Neuron (in vitro differentiated cells): ENCODE data around the gene AGAP1.

Experiments
- H2AFZ ChIP-seq: one replicate; pipeline ENCODE4 v1.6.1; 2013; ENCODE audit warnings: low read depth, mild to moderate bottlenecking, inconsistent platforms, low read length, moderate library complexity
- H3K27me3 ChIP-seq: one replicate; pipeline ENCODE4 v1.6.1; 2013; ENCODE audit warnings: low read length; ENCODE audit not compliant: insufficient read depth
- H3K36me3 ChIP-seq: one replicate; pipeline ENCODE4 v1.6.1; 2013; ENCODE audit warnings: low read length; ENCODE audit not compliant: insufficient read depth
- H3K4me1 ChIP-seq: one replicate; pipeline ENCODE4 v1.6.1; 2013; ENCODE audit warnings: low read length; ENCODE audit not compliant: insufficient read depth
- H3K4me3 ChIP-seq: 2 replicates; pipeline ENCODE4 v1.5.1; 2013; ENCODE audit warnings: mild to moderate bottlenecking, low read length, moderate library complexity
- H3K9me3 ChIP-seq: one replicate; pipeline ENCODE4 v1.6.1; 2013; ENCODE audit warnings: low read length

Gene AGAP1

DNA sequence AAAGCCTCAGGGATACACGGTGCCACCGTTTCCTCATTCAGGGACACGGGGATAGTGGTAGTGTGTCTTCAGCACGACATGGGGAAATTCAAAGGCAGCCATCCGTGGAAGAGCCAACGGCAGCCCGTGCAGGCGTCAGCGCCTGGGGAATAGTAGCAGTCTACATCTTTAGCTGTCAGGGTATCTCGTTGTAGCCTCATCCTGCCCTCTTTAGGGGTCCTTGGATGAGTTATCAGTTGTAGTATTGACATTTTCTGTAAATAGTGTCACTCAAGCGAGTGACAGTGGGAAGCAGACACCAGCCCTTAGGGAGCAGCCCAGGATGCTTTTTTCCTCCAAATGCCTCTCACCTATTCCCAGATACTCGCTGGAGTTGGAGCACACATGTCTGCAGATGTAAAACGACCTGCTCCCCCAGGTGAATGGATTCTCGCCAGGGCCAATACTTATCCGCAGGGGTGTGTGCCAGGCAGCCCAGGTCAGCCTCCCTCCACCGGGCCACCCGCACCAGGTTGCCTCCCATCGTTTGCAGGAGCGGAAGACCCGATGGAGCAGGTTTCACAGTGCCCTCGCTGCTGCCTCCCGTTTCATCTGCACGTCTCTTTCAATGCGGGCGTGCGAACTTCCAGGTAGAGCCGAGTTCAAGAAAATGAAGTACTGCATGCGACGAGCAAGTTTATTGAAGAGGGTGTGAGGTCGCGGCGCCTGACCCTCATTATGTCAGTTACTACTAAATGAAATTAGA is 41.0 kb downstream of the AGAP1 start:
- Histone ChIP-seq H3K4me3 (no peak overlapping the region), H2AFZ (no peak overlapping the region), H3K27me3 (no peaks in the 10 kb centered on the region), H3K36me3 (no peaks in the 10 kb centered on the region), H3K4me1 (peaks cover 5% of the 10 kb centered on the region), H3K9me3 (peaks cover 3% of the 10 kb centered on the region)

DNA sequence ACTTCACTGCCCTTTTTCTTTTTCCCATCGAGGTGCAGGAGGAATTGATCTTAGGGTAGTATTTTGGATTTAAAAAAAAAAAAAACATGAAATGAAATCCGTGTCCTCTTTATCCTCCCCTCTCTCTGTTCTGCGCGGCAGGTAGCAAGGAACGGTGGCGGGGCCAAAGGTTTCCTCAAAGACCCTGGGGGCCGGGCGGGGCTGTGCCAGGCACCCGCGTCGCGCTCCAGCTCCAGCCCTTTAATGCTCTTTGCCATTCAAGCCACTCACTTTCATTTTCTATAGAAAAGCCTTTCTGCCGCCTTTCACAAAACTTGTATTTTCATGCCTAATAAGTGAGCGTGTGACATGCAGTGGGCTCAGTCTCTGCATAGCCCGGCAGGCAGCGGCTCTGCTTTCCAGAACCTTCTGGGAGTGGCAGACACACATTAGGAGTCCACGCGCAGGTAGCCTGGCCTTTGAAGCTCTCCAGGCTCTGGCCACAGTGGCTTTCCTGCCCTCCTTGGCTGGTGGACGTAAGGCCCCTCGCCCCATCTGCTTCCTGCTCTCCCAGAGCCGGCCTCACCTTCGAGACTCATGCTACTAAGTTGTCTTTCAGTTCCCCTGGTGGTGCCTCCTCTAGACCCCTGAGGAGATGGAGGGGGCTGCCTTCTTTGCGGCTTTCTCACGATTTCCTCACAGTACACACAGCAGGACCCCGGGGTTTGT is 41.7 kb downstream of the AGAP1 start:
- Histone ChIP-seq H3K36me3 (no peaks in the 10 kb centered on the region), H2AFZ (no peak overlapping the region), H3K4me3 (no peak overlapping the region), H3K27me3 (no peaks in the 10 kb centered on the region), H3K9me3 (no peaks in the 10 kb centered on the region), H3K4me1 (peaks cover 5% of the 10 kb centered on the region)

DNA sequence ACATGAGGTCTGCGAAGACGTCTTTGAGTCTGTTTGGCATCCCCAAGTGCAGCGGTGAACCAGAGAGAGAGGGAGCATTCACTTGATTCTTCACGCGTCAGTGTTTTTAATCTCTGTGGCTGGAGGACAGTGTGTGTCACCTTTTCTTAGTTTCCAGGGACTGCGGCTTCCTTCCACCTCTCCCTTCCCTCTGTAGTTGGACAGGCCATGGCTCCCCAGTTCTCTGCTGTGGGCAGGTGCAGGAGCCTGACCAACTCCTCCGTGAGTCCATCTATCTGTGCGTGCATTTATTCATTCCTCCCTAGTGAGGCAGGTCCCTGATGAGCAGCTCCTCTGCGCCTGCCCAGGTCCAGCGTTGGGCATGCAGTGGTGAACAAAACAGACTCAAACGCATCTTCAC is 42.9 kb downstream of the AGAP1 start:
- H3K4me3 ChIP-seq: no peak overlapping the region
- no peak overlapping the region for H2AFZ ChIP-seq
- H3K36me3 ChIP-seq: no peaks in the 10 kb centered on the region
- H3K27me3 ChIP-seq: no peaks in the 10 kb centered on the region
- peaks cover 5% of the 10 kb centered on the region for H3K4me1 ChIP-seq
- H3K9me3 ChIP-seq: no peaks in the 10 kb centered on the region

DNA sequence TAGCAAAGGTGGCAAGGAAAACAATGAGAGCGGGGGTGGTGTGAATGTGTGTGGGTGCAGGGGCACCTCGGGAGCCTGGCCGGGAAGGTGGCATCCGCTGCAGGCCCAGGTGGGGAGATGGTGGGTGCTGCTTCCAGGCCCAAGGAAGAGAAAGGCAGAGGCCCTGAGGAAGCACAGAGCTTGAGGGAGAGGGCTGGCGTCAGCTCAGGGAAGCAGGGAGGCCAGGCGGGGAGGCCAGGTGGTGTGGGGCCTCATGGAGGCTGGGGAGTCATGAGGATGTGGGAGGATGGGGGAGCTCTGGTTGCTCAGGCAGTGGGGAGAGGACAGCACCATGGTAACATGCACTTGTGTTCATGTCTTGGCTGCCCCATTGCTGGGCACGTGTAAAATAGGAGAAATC is 43.3 kb downstream of the AGAP1 start:
- Histone ChIP-seq H3K27me3 (no peaks in the 10 kb centered on the region), H3K4me1 (peaks cover 5% of the 10 kb centered on the region), H2AFZ (no peak overlapping the region), H3K36me3 (no peaks in the 10 kb centered on the region), H3K4me3 (no peak overlapping the region), H3K9me3 (no peaks in the 10 kb centered on the region)

GRCh38 chr2:235537587-235537986 is 43.7 kb downstream of the AGAP1 start:
- H3K36me3 ChIP-seq: no peaks in the 10 kb centered on the region
- no peaks in the 10 kb centered on the region for H3K9me3 ChIP-seq
- H3K27me3 ChIP-seq: no peaks in the 10 kb centered on the region
- no peak overlapping the region for H2AFZ ChIP-seq
- H3K4me3 ChIP-seq: no peak overlapping the region
- peaks cover 5% of the 10 kb centered on the region for H3K4me1 ChIP-seq

- H3K4me1 ChIP-seq: peaks cover 5% of the 10 kb centered on the region
- H2AFZ ChIP-seq: no peak overlapping the region
- H3K27me3 ChIP-seq: no peaks in the 10 kb centered on the region
- H3K9me3 ChIP-seq: no peaks in the 10 kb centered on the region
- no peaks in the 10 kb centered on the region for H3K36me3 ChIP-seq
- no peak overlapping the region for H3K4me3 ChIP-seq
Observed at GRCh38 chr2:235538144-235538639, 44.3 kb downstream of the AGAP1 start.

- Histone ChIP-seq H3K4me1 (peaks cover 5% of the 10 kb centered on the region), H3K36me3 (no peaks in the 10 kb centered on the region), H3K9me3 (no peaks in the 10 kb centered on the region), H3K4me3 (no peak overlapping the region), H2AFZ (no peak overlapping the region), H3K27me3 (no peaks in the 10 kb centered on the region)
Observed at GRCh38 chr2:235538981-235539380, 45.1 kb downstream of the AGAP1 start.

GRCh38 chr2:235539773-235540172 is 45.9 kb downstream of the AGAP1 start:
- peaks cover 5% of the 10 kb centered on the region for H3K4me1 ChIP-seq
- H3K36me3 ChIP-seq: no peaks in the 10 kb centered on the region
- no peaks in the 10 kb centered on the region for H3K27me3 ChIP-seq
- H3K4me3 ChIP-seq: no peak overlapping the region
- no peak overlapping the region for H2AFZ ChIP-seq
- no peaks in the 10 kb centered on the region for H3K9me3 ChIP-seq

- Histone ChIP-seq H3K4me1 (no peaks in the 10 kb centered on the region), H3K9me3 (no peaks in the 10 kb centered on the region), H3K4me3 (no peak overlapping the region), H3K36me3 (no peaks in the 10 kb centered on the region), H2AFZ (no peak overlapping the region), H3K27me3 (no peaks in the 10 kb centered on the region)
Observed at GRCh38 chr2:235541016-235541415, 47.2 kb downstream of the AGAP1 start.

DNA sequence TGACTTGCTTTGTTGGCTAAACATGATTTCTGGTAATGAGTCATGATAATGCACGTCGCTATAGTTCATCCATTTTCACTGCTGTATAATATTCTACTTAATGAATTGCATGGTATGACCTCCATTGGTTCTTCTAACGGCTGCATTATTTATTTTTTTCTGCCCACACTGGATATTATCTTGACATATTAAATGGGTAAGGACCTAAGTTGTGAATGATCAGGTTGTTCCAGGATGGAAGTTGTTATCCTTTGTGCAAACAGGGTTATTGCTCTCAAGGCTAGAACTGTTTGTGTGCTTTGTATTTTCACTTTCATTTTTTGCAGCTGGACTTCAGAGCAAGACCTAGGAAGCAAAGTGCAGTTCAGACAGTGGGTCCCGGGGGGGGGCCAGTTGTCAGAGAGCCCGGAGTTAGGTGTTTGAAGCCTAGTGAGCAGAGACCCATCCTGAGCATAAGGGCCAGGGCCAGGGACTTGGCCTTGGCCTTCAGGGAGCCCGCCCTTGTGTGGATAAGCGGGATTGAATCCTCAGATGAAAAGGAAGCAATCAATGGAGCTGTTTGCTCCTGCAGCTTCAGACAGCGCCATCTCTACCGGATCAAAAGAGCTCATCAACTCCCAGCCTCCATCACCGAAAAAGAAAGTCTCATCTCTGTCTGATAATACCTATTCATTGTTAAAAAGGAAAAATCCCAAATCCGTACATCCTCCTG is 48.2 kb downstream of the AGAP1 start:
- no peaks in the 10 kb centered on the region for H3K27me3 ChIP-seq
- no peaks in the 10 kb centered on the region for H3K36me3 ChIP-seq
- no peaks in the 10 kb centered on the region for H3K9me3 ChIP-seq

GRCh38 chr2:235542733-235543127 is 48.9 kb downstream of the AGAP1 start:
- Histone ChIP-seq H2AFZ (no peak overlapping the region), H3K4me3 (no peak overlapping the region), H3K9me3 (no peaks in the 10 kb centered on the region), H3K36me3 (no peaks in the 10 kb centered on the region), H3K27me3 (no peaks in the 10 kb centered on the region), H3K4me1 (no peaks in the 10 kb centered on the region)

More for the DNA sequence above, 48.2 kb downstream of the AGAP1 start:
- no peak overlapping the region for H3K4me3 ChIP-seq
- H3K4me1 ChIP-seq: no peaks in the 10 kb centered on the region
- H2AFZ ChIP-seq: no peak overlapping the region

DNA sequence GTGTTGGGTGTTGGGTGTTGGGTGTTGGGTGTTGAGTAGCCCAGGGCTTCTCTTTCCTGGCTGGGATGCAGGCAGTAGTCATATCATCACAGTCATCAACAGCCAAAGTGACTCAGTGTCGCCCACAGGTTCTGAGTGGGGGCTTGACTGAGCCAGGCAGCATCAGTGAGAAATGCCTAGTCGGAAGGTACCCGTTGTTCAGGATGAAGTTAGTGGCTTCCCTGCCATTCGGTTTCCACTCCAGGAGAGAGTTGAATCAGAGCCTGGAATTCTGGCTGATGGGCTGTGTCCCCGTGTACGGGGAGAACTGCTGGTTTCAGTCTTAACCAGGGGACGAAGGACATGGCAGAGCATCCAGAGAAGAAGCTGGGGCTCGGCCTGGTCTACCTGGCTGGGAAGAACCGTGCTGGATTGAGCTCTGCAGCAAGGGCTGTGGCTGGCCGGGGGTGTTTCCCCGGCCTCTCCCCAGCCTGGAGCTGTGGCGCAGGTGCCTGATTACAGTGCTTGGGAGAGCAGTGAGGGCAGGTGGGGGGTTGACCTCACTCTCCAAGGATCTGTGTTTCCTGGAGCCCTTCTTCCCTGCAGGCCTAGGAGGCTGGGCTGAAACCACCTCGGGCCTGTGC is 49.4 kb downstream of the AGAP1 start:
- H3K27me3 ChIP-seq: no peaks in the 10 kb centered on the region
- H2AFZ ChIP-seq: no peak overlapping the region
- no peak overlapping the region for H3K4me3 ChIP-seq
- H3K4me1 ChIP-seq: no peaks in the 10 kb centered on the region
- H3K36me3 ChIP-seq: no peaks in the 10 kb centered on the region
- H3K9me3 ChIP-seq: no peaks in the 10 kb centered on the region
